HEK293T (cell line): ENCODE results near the gene SEMA7A.

Source experiments
- CTCF ChIA-PET: fragments of 350-600 bp; formaldehyde crosslinking; extraction: SDS; loops from one replicate; lab custom pipeline; 2021; ENCODE audit warnings: antibody characterized with exemption, inconsistent platforms; lab: Yijun Ruan, JAX
- POLR2A ChIA-PET: fragments of 350-600 bp; formaldehyde crosslinking; extraction: SDS; loops from one replicate; lab custom pipeline; 2020; ENCODE audit warnings: antibody characterized with exemption, inconsistent platforms; lab: Yijun Ruan, JAX
- DNase-seq: peaks from one replicate; pipeline ENCODE4 v3.0.0; 2012; ENCODE audit warnings: mixed read lengths; ENCODE audit errors: extremely low spot score
- ARNT ChIP-seq: fragments of 450-650 bp; IDR thresholded peaks from 2 replicates; pipeline ENCODE4 v1.6.1; 2017; ENCODE audit warnings: mild to moderate bottlenecking
- BHLHE40 ChIP-seq: fragments of 450-650 bp; IDR thresholded peaks from 2 replicates; pipeline ENCODE4 v1.6.1; 2016; ENCODE audit warnings: mild to moderate bottlenecking, moderate library complexity, borderline replicate concordance
- CTBP1 ChIP-seq: fragments of 450-650 bp; IDR thresholded peaks from 2 replicates; pipeline ENCODE4 v1.6.1; 2016; ENCODE audit warnings: borderline replicate concordance
- ELF4 ChIP-seq: fragments of 450-650 bp; IDR thresholded peaks from 2 replicates; pipeline ENCODE4 v1.6.1; 2017; ENCODE audit warnings: antibody characterized with exemption
- FOXA1 ChIP-seq: fragments of 450-650 bp; IDR thresholded peaks from 2 replicates; pipeline ENCODE4 v1.6.1; 2016; ENCODE audit warnings: mild to moderate bottlenecking
- FOXK2 ChIP-seq: fragments of 450-650 bp; IDR thresholded peaks from 2 replicates; pipeline ENCODE4 v1.6.1; 2016; ENCODE audit warnings: mild to moderate bottlenecking
- FOXM1 ChIP-seq: fragments of 450-650 bp; IDR thresholded peaks from 2 replicates; pipeline ENCODE4 v1.6.1; 2017; ENCODE audit warnings: mild to moderate bottlenecking, borderline replicate concordance
- HDGF ChIP-seq: fragments of 450-650 bp; IDR thresholded peaks from 2 replicates; pipeline ENCODE4 v1.6.1; 2017; ENCODE audit warnings: antibody characterized with exemption, borderline replicate concordance
- L3MBTL2 ChIP-seq: fragments of 450-650 bp; conservative IDR thresholded peaks from 2 replicates; pipeline ENCODE4 v1.6.1; 2016; ENCODE audit warnings: mild to moderate bottlenecking
- LEF1 ChIP-seq: fragments of 450-650 bp; IDR thresholded peaks from 2 replicates; pipeline ENCODE4 v1.6.1; 2017; ENCODE audit warnings: mild to moderate bottlenecking, borderline replicate concordance
- NFRKB ChIP-seq: fragments of 450-650 bp; IDR thresholded peaks from 2 replicates; pipeline ENCODE4 v1.6.1; 2016; ENCODE audit warnings: mild to moderate bottlenecking, moderate library complexity
- SP1 ChIP-seq: fragments of 450-650 bp; IDR thresholded peaks from 2 replicates; pipeline ENCODE4 v1.6.1; 2017
- SUZ12 ChIP-seq: fragments of 450-650 bp; IDR thresholded peaks from 2 replicates; pipeline ENCODE4 v1.6.1; 2016; ENCODE audit warnings: mild to moderate bottlenecking
- TARDBP ChIP-seq: fragments of 450-650 bp; IDR thresholded peaks from 2 replicates; pipeline ENCODE4 v1.6.1; 2016
- ZNF384 ChIP-seq: fragments of 450-650 bp; IDR thresholded peaks from 2 replicates; pipeline ENCODE4 v1.6.1; 2016
- TF ChIP-seq, protein P1 (sequence below): fragments of 450-650 bp; IDR thresholded peaks from 2 replicates; pipeline ENCODE4 v1.6.1; 2016

The SEMA7A gene

GRCh38 chr15:74415966-74416916, 17.5 kb downstream of the SEMA7A start:
- DNase-seq, result no peak
- ChIA-PET POLR2A (no interaction called here), CTCF (no interaction called here)
- TF ChIP-seq HDGF (no peak), CTBP1 (no peak), ZNF384 (no peak), ELF4 (no peak), LEF1 (no peak), ARNT (no peak), SP1 (no peak), BHLHE40 (no peak), L3MBTL2 (no peak), FOXK2 (no peak), TARDBP (no peak), FOXA1 (no peak), FOXM1 (no peak), NFRKB (no peak), SUZ12 (no peak)
- TF ChIP-seq, protein P1, sequence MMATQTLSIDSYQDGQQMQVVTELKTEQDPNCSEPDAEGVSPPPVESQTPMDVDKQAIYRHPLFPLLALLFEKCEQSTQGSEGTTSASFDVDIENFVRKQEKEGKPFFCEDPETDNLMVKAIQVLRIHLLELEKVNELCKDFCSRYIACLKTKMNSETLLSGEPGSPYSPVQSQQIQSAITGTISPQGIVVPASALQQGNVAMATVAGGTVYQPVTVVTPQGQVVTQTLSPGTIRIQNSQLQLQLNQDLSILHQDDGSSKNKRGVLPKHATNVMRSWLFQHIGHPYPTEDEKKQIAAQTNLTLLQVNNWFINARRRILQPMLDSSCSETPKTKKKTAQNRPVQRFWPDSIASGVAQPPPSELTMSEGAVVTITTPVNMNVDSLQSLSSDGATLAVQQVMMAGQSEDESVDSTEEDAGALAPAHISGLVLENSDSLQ, result no peak

- no peak for TF ChIP-seq SP1
- no peak for TF ChIP-seq ZNF384
- TF ChIP-seq FOXK2, result no peak
- no peak for TF ChIP-seq L3MBTL2
- no peak for TF ChIP-seq FOXA1
- TF ChIP-seq, protein P1, result no peak
- no peak for TF ChIP-seq FOXM1
- TF ChIP-seq SUZ12, result no peak
- TF ChIP-seq TARDBP, result no peak
- TF ChIP-seq HDGF, result no peak
- no peak for TF ChIP-seq ELF4
- no peak for TF ChIP-seq LEF1
- TF ChIP-seq CTBP1, result no peak
- TF ChIP-seq ARNT, result no peak
- no peak for TF ChIP-seq BHLHE40
- TF ChIP-seq NFRKB, result no peak
- POLR2A ChIA-PET, result no interaction called here
- no peak for DNase-seq
- CTCF ChIA-PET, result no interaction called here
These were observed 19.0 kb downstream of the SEMA7A start for GRCh38 chr15:74414603-74415338.

- POLR2A ChIA-PET, result no interaction called here
- TF ChIP-seq ARNT, result no peak
- TF ChIP-seq TARDBP, result no peak
- no peak for TF ChIP-seq FOXM1
- no peak for TF ChIP-seq NFRKB
- no peak for TF ChIP-seq LEF1
- TF ChIP-seq ZNF384, result no peak
- no peak for TF ChIP-seq L3MBTL2
- TF ChIP-seq BHLHE40, result no peak
- TF ChIP-seq ELF4, result no peak
- TF ChIP-seq HDGF, result no peak
- TF ChIP-seq, protein P1, result no peak
- TF ChIP-seq FOXK2, result no peak
- TF ChIP-seq CTBP1, result no peak
- no peak for DNase-seq
- CTCF ChIA-PET, result no interaction called here
These were observed 19.6 kb downstream of the SEMA7A start for GRCh38 chr15:74414081-74414580.

DNA sequence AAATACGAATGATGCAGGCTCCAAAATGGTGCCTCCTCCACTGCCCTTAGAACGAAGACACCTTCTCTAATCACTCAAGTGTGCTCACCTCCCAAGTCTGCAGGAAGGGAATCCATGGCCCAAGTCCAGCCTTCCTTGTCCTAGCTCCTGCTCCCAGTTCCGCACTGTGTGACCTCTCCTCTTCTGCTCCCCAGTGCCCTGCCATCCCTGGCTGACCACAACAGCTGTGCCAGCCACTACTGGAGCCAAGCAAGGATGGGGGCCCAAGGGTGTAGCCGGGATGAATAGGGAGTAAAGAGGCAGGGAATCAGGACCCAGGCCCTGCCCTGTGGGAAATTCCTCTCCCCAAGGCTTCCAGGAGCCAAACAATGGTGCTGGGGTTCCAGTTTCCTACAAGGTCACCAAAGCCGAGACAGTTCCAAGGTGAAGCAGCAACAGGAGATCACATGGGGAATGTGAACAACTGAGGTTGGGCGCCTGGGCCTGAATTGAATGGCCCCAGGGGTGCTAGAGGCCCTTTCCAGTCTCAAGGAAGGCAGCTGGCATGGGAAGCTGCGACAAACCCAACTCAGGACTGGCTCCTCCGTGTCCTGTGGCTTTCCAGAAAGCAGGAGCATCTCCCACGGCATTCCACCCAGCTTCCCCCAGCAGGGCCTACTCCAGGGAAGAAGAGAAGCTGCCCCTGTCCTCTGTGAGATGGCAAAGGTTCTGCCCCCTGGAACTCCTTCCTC, 20.2 kb downstream of the SEMA7A start:
- POLR2A ChIA-PET, result no interaction called here
- CTCF ChIA-PET, result interaction anchor here (1.3 kb wide), 1 partner anchor 11 kb away, joined by 4 read pairs; no protein-coding TSS in a partner anchor
- no peak for DNase-seq
- no peak for TF ChIP-seq L3MBTL2
- no peak for TF ChIP-seq SP1
- no peak for TF ChIP-seq FOXA1
- no peak for TF ChIP-seq ARNT
- TF ChIP-seq TARDBP, result no peak
- TF ChIP-seq, protein P1, result no peak
- TF ChIP-seq LEF1, result no peak
- no peak for TF ChIP-seq BHLHE40
- TF ChIP-seq ELF4, result no peak
- no peak for TF ChIP-seq ZNF384
- TF ChIP-seq CTBP1, result no peak
- TF ChIP-seq FOXK2, result no peak
- no peak for TF ChIP-seq FOXM1
